ENCODE measurements around the gene KCNS1. TPM values are rescaled to one million over a fixed set of nuclear protein-coding genes. Genes with fewer than 3 reads are reported as not detected.

The KCNS1 gene
- total RNA-seq, 1 experiment from 2014 or later: 1.2 TPM

- H3K36me3 Mint-ChIP-seq: peaks cover 4% of the 10 kb centered on the region; the same call in 1 of the 2 replicates
- ATAC-seq (no peak), DNase-seq (ENCODE audit: low spot score) (no peak)
- no peaks in the 10 kb centered on the region for H3K9me3 Mint-ChIP-seq
- H3K27ac Mint-ChIP-seq: 0 out of 2 replicates have a peak overlapping the region, but pooled peaks have one; percentile 48
- no peaks in the 10 kb centered on the region for H3K27me3 Mint-ChIP-seq (ENCODE audit: low read depth)
- ChIA-PET CTCF (no interaction called here), POLR2A (no interaction called here)
- no peak for TF ChIP-seq SP1 (CRISPR knock-in tag; conservative IDR thresholded peaks at IDR 0.05)
- TF ChIP-seq, protein P1, sequence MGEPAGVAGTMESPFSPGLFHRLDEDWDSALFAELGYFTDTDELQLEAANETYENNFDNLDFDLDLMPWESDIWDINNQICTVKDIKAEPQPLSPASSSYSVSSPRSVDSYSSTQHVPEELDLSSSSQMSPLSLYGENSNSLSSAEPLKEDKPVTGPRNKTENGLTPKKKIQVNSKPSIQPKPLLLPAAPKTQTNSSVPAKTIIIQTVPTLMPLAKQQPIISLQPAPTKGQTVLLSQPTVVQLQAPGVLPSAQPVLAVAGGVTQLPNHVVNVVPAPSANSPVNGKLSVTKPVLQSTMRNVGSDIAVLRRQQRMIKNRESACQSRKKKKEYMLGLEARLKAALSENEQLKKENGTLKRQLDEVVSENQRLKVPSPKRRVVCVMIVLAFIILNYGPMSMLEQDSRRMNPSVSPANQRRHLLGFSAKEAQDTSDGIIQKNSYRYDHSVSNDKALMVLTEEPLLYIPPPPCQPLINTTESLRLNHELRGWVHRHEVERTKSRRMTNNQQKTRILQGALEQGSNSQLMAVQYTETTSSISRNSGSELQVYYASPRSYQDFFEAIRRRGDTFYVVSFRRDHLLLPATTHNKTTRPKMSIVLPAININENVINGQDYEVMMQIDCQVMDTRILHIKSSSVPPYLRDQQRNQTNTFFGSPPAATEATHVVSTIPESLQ (CRISPR knock-in tag; IDR thresholded peaks at IDR 0.05): no peak
- TF ChIP-seq RORB (CRISPR knock-in tag; IDR thresholded peaks at IDR 0.05): no peak
- TF ChIP-seq ZNF532 (CRISPR knock-in tag; IDR thresholded peaks at IDR 0.05; ENCODE audit: borderline replicate concordance): no peak
- no peak for TF ChIP-seq ZNF138 (CRISPR knock-in tag; conservative IDR thresholded peaks at IDR 0.05)
- no peak overlapping the region for H3K4me3 Mint-ChIP-seq
- H3K4me1 Mint-ChIP-seq: peaks cover 20% of the 10 kb centered on the region
Measured at GRCh38 chr20:45073221-45073620, 27.7 kb downstream of the KCNS1 start.

- H3K4me3 Mint-ChIP-seq: no peak overlapping the region
- H3K9me3 Mint-ChIP-seq: no peaks in the 10 kb centered on the region
- no peaks in the 10 kb centered on the region for H3K27me3 Mint-ChIP-seq (ENCODE audit: low read depth)
- TF ChIP-seq ZBTB21 (CRISPR knock-in tag; IDR thresholded peaks at IDR 0.05; ENCODE audit: borderline replicate concordance) (no peak), ZNF263 (CRISPR knock-in tag; IDR thresholded peaks at IDR 0.05; ENCODE audit: low read depth) (no peak), ZNF396 (CRISPR knock-in tag; IDR thresholded peaks at IDR 0.05; ENCODE audit: borderline replicate concordance) (no peak), ERG (CRISPR knock-in tag; IDR thresholded peaks at IDR 0.05) (no peak), TCF7 (CRISPR knock-in tag; IDR thresholded peaks at IDR 0.05; ENCODE audit: low read depth) (no peak), CREM (CRISPR knock-in tag; IDR thresholded peaks at IDR 0.05) (no peak), NR2C2 (CRISPR knock-in tag; IDR thresholded peaks at IDR 0.05) (no peak)
- H3K4me1 Mint-ChIP-seq: peaks cover 14% of the 10 kb centered on the region
- DNase-seq (ENCODE audit: low spot score): no peak
- CTCF ChIA-PET: interaction anchor here (0.7 to 1.8 kb wide), 5 partner anchors 23 to 221 kb away, joined by 3 to 7 read pairs (median 5); no protein-coding TSS in a partner anchor
- POLR2A ChIA-PET: no interaction called here
- no peak for ATAC-seq
- H3K36me3 Mint-ChIP-seq: peaks cover 4% of the 10 kb centered on the region; the same call in 1 of the 2 replicates
- no peak overlapping the region; the same call in 1 of the 2 replicates for H3K27ac Mint-ChIP-seq
Measured at GRCh38 chr20:45072066-45072465, 28.9 kb downstream of the KCNS1 start.

- CTCF ChIA-PET: interaction anchor here (0.6 to 1.8 kb wide), 7 partner anchors 15 to 1166 kb away, joined by 3 to 8 read pairs (median 5); no protein-coding TSS in a partner anchor
- no peaks in the 10 kb centered on the region for H3K9me3 Mint-ChIP-seq
- POLR2A ChIA-PET: no interaction called here
- DNase-seq (ENCODE audit: low spot score) (no peak), ATAC-seq (no peak)
- H3K36me3 Mint-ChIP-seq: peaks cover 4% of the 10 kb centered on the region; the same call in 1 of the 2 replicates
- H3K4me3 Mint-ChIP-seq: no peak overlapping the region
- no peaks in the 10 kb centered on the region for H3K27me3 Mint-ChIP-seq (ENCODE audit: low read depth)
- H3K4me1 Mint-ChIP-seq: peaks cover 4% of the 10 kb centered on the region
- H3K27ac Mint-ChIP-seq: no peak overlapping the region
- TF ChIP-seq, protein P2, sequence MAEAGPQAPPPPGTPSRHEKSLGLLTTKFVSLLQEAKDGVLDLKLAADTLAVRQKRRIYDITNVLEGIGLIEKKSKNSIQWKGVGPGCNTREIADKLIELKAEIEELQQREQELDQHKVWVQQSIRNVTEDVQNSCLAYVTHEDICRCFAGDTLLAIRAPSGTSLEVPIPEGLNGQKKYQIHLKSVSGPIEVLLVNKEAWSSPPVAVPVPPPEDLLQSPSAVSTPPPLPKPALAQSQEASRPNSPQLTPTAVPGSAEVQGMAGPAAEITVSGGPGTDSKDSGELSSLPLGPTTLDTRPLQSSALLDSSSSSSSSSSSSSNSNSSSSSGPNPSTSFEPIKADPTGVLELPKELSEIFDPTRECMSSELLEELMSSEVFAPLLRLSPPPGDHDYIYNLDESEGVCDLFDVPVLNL (CRISPR knock-in tag; IDR thresholded peaks at IDR 0.05; ENCODE audit: borderline replicate concordance, low read depth): no peak
- TF ChIP-seq FOXJ3 (CRISPR knock-in tag; IDR thresholded peaks at IDR 0.05; ENCODE audit: borderline replicate concordance) (no peak), CDX4 (CRISPR knock-in tag; IDR thresholded peaks at IDR 0.05; ENCODE audit: borderline replicate concordance) (no peak), ZNF317 (CRISPR knock-in tag; IDR thresholded peaks at IDR 0.05; ENCODE audit: borderline replicate concordance, low read depth) (no peak), GABPB1 (CRISPR knock-in tag; IDR thresholded peaks at IDR 0.05) (no peak), PREB (CRISPR knock-in tag; IDR thresholded peaks at IDR 0.05; ENCODE audit: borderline replicate concordance) (no peak), ESRRA (CRISPR knock-in tag; IDR thresholded peaks at IDR 0.05; ENCODE audit: borderline replicate concordance) (no peak), NR1H2 (CRISPR knock-in tag; IDR thresholded peaks at IDR 0.05) (no peak), SMAD4 (CRISPR knock-in tag; IDR thresholded peaks at IDR 0.05) (no peak)
Measured at GRCh38 chr20:45070932-45071632, 29.8 kb downstream of the KCNS1 start.

Measured in WTC11 (cell line).